C4-2B (cell line): Measurements from ENCODE around the gene FEM1B.

Source experiments
- H3K27ac ChIP-seq: fragments of 450-650 bp; 2 replicates; pipeline ENCODE4 v1.5.1; 2017
- CTCF ChIP-seq: fragments of 450-650 bp; conservative IDR thresholded peaks from 2 replicates; pipeline ENCODE4 v1.5.1; 2017; ENCODE audit warnings: mild to moderate bottlenecking
- ZFX ChIP-seq: fragments of 450-650 bp; IDR thresholded peaks from 2 replicates; pipeline ENCODE4 v1.6.1; 2017

The FEM1B gene

GRCh38 chr15:68311464-68311835, 33.9 kb downstream of the FEM1B start:
- H3K27ac ChIP-seq: no peak overlapping the region
- no peak for TF ChIP-seq CTCF
- TF ChIP-seq ZFX: no peak

- no peak overlapping the region for H3K27ac ChIP-seq
- TF ChIP-seq ZFX (no peak), CTCF (no peak)
These were observed 34.5 kb downstream of the FEM1B start for GRCh38 chr15:68311859-68312557.

- no peak overlapping the region for H3K27ac ChIP-seq
These were observed 35.2 kb downstream of the FEM1B start for GRCh38 chr15:68312701-68313204.

GRCh38 chr15:68313501-68314410, 36.2 kb downstream of the FEM1B start:
- TF ChIP-seq ZFX: no peak
- no peak for TF ChIP-seq CTCF

More at GRCh38 chr15:68312701-68313204, 35.2 kb downstream of the FEM1B start:
- TF ChIP-seq CTCF (no peak), ZFX (no peak)

GRCh38 chr15:68314563-68314962, 37.0 kb downstream of the FEM1B start:
- TF ChIP-seq ZFX (no peak), CTCF (no peak)
- H3K27ac ChIP-seq: no peak overlapping the region

More at GRCh38 chr15:68313501-68314410, 36.2 kb downstream of the FEM1B start:
- H3K27ac ChIP-seq: no peak overlapping the region

- no peak overlapping the region for H3K27ac ChIP-seq
- TF ChIP-seq ZFX (no peak), CTCF (no peak)
These were observed 37.5 kb downstream of the FEM1B start for GRCh38 chr15:68315035-68315434.
